Fibroblast of skin of left biceps (primary cell): Measurements from ENCODE around the gene NDRG4.
A peak's percentile ranks its signal among the peaks of the same experiment; 100 is the strongest.
"Not testable (repeated sequence)": the region's sequence is repeated elsewhere in the genome, so short reads cannot be mapped to it uniquely, and the experiment has no call there.

ENCODE experiments used
- DNase-seq, 2 experiments: peaks; one replicate each; pipeline ENCODE4 v3.0.0-alpha.2; 2013; ENCODE audit warnings: low read depth in 2 of 2

NDRG4 gene

DNA sequence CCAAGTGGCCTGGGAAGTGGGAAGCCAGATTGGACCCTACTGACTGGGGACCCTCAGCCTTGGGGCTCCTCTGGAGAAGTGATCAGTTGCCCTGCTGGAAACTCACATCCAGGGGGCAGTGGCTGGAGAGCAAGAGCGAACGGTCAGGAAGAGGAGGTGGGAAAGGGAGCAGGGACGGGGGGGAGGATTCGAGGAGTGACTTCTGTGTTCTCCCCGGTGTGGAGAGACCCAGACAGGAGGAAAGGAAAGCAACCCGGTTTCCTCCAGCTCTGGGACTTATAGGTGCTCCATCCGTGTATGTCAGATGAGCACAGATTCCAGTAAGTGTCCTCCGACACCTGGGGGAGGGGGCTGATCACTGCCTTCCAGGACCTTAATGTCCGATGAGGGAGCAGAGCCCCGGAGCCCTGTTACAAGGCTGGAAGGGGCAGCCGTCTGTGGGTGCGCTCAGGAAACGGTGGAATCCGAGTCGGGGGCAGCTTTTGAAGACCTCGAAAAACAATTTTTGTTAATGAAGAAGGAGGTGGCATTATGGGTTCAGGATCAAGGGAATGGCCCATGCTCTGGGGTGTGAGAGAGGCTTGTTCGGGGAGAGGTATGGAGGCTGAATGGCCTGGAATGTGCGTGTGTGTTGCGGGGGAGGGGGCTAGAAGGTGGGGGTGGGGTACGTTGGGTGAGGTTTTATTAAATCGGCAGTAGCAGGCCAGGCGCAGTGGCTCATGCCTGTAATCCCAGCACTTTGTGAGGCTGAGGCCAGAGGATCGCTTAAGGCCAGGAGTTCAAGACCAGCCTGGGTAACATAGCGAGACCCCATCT lies 34.8 kb upstream of the NDRG4 start:
- DNase-seq = no peak

GRCh38 chr16:58465817-58466216 lies 34.1 kb upstream of the NDRG4 start:
- DNase-seq = no peak

- DNase-seq = no peak
Observed at GRCh38 chr16:58466396-58466795, 33.5 kb upstream of the NDRG4 start.

DNA sequence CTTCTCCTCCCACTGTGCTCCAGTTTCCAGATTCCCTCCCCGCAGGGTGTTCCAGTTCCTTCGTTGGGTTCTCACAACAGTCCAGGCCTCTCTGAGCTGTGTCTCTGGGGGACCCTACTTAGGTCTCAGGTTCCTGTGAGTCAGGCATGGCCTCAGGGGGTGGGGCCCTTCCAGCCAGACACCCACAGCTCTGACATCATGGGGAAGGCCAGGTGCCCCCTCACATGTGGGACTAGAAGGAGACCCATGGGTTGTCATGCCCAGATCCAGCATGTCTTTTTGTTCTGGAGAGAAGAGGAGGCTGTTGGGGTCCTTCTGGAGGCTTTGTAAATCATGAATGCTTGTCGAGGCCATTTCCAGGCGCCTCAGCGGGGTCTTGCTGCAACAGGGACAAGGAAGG lies 32.0 kb upstream of the NDRG4 start:
- no peak for DNase-seq

DNA sequence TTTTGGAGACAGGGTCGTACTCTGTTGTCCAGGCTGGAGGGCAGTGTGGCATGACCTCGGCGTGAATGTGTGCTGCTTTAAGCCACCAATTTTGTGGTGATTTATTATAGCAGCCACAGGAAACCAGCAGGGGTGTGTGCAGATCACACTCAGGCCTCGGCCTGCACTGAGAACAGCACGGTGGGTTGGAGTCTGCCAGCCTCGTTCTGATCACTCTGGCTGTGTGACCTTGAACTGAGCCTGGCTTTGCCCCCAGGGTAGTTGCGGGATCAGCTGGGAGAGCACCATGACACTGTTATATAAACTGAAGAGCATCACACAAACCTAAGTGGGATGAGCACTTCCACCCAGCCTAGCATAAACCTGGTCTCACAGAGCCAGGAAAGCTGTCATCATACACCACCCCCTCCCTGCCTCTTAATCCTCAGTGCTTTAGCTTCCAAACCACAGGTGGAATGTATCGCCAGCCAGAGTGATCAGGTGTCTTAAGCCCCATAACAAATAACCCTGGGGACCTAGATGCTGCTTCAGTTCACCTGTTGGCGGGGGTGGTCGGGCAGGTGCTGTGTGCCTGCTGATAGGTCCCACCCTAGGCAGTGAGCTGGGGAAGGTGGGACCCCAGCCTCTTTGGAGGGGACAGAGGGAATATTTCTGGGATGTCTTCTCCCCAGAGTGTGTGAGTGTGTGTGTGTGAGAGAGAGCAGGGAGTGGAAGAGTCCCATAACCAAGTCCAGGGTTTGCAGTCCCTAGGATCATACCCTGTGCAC lies 28.6 kb upstream of the NDRG4 start:
- DNase-seq = no peak

DNA sequence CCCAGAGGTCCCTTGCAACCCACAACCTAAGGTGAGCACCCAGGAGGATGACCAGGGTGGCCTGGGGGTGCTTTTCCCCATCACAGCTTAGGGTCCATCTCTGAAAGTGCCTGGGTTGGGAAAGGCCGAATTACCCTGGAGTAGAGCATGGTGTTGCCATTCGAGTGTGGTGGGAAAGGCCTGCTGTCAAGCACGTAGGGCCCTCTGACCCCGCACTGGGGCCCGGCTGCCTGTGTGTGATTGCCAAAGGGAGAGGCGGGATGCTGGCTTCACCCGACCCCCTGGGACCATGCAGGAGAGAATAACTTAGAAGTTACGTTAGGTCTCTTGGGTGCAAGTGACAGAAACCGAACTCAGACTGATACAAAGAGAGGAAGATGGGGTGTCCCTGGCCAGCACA lies 27.7 kb upstream of the NDRG4 start:
- no peak for DNase-seq

- DNase-seq = no peak
Observed at GRCh38 chr16:58472827-58473226, 27.1 kb upstream of the NDRG4 start.

- no peak for DNase-seq
Observed at GRCh38 chr16:58474296-58474695, 25.6 kb upstream of the NDRG4 start.

- no peak for DNase-seq
Observed at GRCh38 chr16:58475091-58475619, 24.8 kb upstream of the NDRG4 start.

GRCh38 chr16:58476791-58477190 lies 23.2 kb upstream of the NDRG4 start:
- DNase-seq = no peak

- no peak for DNase-seq
Observed at GRCh38 chr16:58478427-58478826, 21.5 kb upstream of the NDRG4 start.

DNA sequence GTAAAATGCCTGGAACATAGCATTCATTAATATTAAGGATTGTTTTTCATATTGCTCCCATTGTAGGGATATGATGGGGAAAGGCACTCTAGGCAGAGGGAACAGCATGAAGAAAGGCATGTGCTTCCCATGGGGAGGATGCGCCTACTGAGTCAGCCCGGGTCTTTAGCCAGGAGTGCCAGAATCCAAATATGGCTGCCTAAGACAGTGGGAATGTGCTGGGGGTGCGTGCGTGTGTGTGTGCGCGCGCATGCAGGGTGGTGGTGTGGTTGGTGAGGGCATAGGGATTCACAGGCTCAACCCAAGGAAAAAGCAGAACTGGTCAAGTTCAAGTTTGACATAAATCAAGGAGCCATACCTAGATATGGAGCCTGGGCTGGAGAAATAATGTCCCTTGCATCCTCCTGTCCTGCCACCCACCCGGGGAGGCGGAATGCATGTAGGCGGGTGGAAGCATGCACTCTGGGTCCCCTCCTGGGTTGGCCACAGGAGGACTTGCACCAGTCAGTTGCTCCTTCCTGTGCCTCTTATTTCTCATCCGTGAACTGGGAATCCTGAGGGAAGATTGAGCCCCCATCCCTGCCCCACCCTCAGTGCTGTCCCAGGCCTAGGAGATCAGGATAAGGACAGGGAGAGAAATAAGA lies 18.6 kb upstream of the NDRG4 start:
- no peak for DNase-seq

GRCh38 chr16:58481931-58482330 lies 18.0 kb upstream of the NDRG4 start:
- no peak for DNase-seq

- DNase-seq = no peak
Observed at GRCh38 chr16:58485184-58485887, 14.6 kb upstream of the NDRG4 start.

DNA sequence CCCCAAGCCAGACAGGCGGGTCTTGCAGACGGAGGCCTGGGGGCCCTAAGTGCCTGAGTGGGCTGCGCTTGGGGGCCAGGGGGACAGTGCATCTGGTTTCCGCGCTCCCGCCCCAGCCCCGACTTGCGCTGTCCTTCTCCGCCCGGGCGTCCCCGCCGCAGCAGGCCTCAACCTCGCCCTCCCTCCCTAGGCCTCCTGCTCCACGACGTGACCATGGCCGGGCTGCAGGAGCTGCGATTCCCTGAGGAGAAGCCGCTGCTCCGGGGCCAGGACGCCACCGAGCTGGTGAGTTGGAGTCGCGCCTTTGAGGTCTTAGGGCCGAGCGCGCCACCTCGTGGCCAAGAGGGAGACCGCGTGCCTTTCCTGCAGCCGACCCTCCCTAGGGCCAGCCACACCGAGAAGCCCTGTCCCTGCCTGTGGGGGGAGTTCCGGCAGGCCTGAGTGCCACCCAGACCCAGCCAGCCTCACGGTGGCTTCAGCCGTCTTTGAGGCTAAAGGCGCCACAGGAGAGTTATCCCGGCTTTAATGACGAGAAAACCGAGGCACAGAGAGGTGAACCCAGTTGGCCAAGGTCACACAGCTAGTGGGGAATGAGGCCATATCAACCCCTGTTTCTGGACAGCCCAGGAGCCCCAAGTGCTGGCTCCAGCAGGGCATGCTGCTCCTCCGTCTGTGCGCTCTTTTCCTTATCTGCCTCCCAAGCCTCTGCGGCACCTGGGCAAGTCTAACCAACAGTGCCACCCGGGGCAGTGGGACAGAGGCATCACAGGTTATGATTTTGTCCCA lies 12.2 kb upstream of the NDRG4 start:
- peak in 1 of 2 experiments; percentile 10 for DNase-seq

DNA sequence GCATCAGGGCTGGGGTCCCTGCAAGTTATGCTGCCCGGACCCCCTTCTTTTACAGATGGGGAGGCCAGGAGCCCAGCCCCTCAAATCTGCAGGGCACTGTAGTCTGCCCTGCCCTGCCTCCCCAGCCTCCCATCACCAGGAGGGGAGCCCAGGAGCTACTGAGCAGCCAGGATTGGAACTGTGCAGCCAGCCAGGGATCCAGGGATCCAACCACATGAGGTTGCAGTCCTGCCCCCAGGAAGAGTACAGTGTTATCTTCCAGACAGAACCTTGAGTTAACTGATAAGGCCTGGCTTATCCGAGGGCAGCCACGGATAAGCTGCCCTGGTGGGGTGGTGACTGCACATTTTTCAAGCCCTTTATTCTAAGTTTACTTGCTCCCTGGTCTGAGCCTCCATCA lies 11.4 kb upstream of the NDRG4 start:
- DNase-seq = no peak

GRCh38 chr16:58490065-58490464 lies 9.9 kb upstream of the NDRG4 start:
- DNase-seq = no peak

DNA sequence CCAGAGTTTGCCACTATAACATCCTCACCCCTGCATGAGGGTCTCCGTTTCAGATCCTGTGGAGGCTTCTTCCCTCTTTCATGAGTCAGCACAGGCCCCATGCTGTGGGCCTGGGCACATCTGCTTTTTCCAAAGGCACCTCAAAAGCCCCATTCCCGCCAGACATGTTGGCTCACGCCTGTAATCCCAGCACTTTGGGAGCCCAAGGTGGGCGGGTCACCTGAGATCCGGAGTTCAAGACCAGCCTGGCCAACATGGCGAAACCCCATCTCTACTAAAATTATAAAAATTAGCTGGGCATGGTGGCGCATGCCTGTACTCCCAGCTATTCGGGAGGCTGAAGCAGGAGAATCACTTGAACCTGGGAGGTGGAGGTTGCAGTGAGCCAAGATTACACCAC lies 9.4 kb upstream of the NDRG4 start:
- DNase-seq = not testable (repeated sequence)

GRCh38 chr16:58492066-58492465 lies 7.9 kb upstream of the NDRG4 start:
- DNase-seq = no peak

DNA sequence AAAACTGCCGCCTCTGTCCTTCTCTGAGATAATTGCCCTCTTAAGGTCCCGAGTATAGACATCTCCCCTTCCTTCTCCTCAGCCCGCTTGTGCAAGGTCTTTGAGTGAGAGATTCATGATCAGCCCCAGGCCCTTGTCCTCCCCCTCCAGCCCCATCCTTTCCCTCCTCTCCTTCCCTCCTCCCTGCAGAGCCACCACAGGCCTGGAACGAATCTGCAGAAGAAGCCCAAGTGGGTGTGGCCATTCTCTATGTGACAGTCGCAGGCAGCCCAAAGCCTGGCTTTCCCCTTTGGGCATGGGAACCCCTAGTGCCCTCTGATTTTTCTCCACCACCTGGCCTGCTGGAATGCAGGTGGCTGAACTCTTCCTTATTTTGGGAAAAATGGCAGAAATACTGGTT lies 7.2 kb upstream of the NDRG4 start:
- no peak for DNase-seq
